Kidney glomerular epithelial cell (primary cell): ENCODE data around the gene GGTA1.
"Not testable (repeated sequence)": the region's sequence is repeated elsewhere in the genome, so short reads cannot be mapped to it uniquely, and the experiment has no call there.

Source experiments
- DNase-seq: peaks from one replicate; lab custom pipeline; 2025; lab: John Stamatoyannopoulos, UW

GGTA1 gene

DNA sequence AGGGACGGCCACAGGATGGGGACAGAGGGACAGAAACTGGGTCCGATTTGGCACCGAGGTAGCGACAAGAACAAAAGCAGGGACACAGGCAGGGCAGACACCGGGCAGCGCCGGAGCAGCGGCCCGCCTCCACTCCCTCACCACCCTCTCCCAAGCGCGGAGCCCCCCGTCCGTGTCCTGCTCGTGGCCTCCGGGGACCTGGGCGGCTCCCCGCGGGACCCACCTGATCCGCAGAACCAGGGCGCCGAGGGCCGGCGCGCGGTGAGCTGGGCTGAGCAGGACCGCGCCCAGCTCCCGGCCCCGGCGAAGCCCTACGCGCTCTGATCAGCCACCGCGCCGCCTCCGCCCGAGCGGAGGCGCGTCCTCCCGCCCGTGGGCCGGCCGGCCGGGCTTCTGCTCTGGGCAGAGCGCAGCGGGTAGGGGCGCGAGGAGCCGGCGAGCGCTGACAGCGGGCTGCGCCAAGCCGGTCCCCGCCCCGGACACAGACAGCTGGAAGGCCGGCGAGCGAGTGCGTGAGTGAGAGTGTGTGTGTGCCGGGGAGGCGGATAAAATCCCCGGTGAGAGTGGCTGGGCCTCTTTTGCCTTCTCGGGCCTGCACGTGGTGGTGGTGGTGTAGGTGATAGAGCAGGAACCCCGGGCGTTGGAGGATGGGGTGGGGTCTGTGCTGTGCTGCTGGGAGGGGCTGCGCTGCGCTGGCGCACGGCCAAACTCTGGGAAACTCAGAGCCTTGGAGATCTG, at the start of gene GGTA1:
TSS of gene GGTA1 (minus strand) at position 418 of the 738 bp plus-strand sequence. CDS start 31,922 bp downstream, outside the sequence.
- peak; percentile 21 for DNase-seq

DNA sequence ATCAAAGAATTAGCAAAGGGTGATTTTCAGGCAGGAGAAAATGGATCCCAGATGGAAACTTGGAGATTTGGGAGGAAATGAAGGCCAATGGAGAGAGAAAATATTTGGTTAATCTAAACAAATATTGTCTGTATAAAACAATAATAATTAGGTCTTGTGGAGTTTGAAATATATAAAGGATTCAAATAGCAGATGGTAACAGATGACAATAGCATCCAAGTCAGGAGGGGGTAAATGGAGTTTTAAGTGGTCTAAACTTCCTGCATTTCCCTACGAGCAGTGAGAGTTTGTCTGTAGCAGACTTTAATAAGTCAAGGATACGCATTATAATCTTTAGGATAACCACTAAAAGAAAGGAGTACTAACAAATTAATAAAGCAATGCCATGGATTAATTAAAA, 49.0 kb upstream of the GGTA1 start:
- DNase-seq, result no peak

DNA sequence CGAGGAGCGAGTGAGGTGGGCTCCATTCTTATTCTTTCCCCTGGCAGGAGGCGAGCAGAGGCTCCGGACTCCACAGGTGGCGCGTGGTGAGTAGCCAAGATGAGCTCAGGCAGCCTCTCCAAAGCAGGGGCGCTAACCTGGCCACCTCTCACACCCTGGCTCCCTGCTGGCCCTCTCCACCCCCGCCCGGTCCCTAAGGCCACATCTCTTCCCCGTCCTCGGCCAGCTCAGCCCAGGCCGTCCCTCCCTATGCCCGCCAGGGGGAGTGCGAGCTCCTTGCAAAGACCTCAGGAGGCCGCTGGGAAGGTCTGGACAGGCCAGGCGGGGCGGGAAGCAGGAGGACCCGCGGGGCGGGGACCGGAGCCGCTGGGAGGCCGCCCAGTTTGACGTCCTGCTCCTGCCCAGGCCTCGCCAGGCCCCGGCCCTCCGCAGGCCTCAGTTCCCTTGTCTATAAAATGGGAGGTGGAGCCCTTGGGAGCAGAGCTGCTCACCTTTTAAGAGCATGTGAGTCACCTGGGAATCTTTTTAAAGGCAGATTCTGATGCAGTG, 46.3 kb upstream of the GGTA1 start:
- DNase-seq, result peak; percentile 84

DNA sequence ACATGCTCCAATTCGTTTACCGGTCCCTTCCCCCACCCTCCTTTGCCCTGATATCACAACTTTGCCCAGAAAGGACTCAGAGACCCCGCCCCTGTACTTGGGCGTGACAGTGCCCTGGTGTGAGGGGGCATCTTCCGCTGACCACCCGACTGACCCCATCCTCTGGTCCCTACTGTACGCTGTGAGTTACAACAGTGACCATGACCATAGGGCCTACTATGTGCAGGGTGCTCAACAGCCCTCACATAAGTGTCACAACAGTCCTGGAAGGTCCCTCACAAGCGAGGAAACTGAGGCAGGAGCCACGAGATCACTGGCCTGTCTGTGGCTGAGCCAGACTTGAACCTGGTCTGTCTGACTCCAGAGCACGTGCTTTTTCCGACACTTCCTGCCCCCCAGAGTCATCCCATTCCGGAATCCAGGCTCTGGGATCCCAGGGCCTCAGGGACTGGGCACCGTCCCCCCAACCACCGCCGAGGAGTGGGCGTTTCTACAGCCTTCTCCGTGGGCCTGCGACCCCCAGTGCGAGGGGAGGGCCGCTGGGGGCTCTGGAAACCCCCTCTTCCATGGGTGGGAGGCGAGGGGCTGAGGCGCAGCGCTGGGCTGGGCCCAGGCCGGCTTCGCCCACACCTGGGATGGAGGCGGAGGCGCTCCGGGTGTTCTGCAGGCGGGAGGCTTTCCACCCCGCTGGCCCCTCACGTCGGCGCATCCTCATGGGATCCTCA, 45.7 kb upstream of the GGTA1 start:
- no peak for DNase-seq

DNA sequence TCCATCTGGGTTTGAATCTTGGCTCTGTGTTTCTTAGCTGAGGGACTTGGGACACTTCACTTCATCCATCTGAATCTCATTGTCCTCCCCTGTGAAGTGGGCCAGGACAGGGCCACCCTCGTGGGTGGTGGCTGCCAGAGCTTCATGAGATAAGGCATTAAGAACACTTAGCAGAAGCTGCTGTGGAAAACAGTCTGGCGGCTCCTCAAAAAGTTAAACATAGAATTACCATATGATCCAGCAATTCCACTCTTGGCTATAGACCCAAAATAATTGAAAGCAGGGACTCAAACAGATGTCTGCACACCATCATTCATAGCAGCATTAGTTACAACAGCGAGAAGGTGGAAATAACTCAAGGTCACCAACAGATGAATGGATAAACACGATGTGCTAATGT, 42.4 kb upstream of the GGTA1 start:
- no peak for DNase-seq

DNA sequence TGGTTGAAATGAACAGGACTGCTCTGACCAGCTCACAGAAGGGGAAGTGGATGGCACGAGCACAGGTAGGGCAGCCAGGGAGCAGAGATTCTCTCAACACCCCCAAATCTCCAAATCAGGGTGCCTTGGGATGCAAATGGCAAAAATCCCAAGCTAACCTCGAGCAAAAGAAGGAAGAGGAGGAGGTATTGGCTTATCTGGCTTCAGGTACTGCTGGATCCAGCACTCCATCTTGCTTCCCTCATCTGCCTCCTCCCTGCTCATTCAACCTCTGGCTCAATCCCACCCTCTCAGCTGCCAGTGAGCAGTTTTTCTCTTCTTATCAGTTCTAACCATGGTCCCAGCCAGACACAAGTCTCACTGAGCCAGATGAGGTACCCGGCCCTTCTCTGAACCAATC, 41.6 kb upstream of the GGTA1 start:
- no peak for DNase-seq

DNA sequence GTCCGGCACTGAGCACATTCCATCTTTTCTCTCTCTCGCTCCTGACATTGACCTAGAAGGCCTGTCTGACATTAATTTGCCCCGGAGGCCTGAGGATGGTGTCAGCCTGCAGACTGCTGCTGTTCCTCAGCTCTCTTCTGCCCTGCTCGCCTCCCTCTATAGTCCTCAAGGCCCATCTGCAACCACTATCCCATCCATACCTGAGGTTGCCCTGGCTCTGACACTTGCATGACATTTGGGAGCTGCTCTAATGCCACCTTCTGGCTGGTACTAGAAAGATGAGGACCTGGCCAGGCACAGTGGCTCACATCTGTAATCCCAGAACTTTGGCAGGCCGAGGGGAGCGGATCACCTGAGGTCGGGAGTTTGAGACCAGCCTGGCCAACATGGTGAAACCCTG, 38.6 kb upstream of the GGTA1 start:
- no peak for DNase-seq

DNA sequence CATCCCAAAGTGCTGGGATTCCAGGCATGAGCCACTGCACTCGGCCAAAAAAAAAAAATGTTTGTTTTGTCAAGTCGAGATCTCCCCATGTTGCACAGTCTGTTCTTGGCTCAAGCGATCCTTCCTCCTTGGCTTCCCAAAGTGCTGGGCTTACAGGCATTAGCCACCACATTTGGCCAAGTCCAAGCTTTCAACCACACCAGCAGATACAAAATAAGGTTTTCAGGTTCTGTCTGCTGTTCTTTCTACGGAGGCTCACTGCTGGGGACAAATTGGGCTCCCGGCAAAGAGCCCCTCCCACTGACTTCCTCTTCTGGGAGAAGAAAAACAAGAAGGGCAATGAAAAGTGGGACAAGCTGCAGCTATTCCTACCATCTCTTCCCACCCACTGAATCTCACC, 37.6 kb upstream of the GGTA1 start:
- no peak for DNase-seq

DNA sequence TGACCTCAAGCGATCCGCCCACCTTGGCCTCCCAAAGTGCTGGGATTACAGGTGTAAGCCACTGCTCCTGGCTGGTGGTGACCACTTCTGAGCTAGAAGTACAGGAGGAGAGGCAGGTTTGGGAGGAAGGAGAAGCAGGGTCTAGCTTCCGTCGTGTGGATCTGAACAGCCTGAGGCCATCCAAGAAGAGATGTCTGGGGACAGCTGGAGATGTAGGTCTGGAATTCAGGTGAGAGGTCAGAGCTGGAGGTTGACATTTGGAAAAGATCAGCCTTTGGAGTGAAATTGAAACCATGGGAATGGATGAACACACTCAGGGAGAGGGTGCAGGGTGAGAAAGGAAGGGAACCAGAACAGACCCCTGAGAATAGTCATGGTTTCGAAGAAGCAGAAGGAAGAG, 33.2 kb upstream of the GGTA1 start:
- DNase-seq, result no peak

DNA sequence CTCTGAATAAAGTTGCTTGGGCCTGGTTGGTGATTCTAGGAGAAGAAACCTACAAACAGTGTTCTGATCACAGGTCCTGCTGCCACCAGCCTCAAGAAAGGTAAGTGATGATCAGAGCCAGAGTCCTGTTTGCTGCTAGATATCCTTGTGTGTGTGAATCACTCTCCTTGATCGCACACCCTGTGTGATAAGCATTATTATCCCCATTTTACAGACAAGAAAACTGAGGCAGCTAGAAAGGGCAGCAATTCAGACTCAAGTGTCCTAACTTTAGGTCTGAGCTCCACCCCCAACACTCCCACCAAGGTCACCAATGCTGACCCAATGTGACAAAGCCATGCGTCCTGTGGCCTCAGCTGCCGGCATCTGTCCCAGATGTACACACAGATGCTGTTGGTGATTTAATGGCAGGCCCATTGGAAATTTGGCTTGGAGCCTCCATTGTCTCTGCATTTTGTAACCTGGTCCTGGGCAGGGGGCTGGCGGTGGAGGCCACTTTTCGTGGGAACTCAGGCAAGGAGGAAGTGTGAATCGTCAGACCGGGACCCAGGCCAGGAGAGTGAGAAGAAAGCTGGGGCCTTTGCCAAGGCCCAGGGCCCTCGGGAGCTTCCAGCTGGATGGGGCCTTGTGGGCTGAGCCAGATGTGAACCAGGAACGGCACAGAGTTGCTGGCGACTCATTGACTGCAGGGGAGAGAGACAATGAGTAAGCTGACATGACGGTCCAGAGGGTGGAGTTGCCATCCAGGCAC, 29.8 kb upstream of the GGTA1 start:
- peak; percentile 55 for DNase-seq

DNA sequence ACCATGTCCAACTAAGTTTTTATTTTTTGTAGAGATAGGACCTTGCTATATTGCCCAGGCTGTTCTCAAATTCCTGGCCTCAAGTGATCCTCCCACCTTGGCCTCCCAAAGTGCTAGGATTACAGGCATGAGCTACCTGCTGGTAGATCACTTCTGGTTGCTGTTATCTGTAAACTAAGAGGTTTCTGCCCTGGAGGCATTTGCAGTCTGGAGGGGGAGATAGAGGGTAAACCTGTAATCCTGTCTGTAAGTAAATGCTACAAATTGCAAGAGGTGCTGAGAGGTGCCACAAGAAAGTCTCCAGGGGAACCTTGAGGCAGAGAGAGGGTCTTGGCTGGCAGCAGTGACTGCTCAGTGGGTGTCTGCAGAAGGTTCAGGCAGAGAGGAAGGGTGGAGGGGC, 29.0 kb upstream of the GGTA1 start:
- no peak for DNase-seq

DNA sequence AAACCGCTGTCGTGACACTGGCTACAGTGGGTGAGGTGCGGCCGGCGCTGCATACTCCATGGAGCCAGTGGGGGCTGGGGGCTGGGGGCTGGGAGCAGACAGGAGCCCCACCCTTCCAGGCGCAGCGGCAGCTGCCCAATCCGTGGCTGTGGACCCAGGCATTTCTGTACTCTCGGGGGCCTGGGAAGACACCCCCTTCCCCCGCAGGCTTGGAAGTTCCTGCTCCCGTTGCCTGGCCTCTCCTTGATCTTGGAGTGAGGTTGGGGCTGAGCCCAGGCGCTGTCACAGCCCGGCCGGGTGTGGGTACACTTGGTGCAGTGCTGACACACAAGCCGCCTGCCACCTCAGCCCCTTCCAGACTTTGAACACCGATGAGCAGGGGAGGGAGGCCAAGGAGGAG, 27.7 kb upstream of the GGTA1 start:
- no peak for DNase-seq

DNA sequence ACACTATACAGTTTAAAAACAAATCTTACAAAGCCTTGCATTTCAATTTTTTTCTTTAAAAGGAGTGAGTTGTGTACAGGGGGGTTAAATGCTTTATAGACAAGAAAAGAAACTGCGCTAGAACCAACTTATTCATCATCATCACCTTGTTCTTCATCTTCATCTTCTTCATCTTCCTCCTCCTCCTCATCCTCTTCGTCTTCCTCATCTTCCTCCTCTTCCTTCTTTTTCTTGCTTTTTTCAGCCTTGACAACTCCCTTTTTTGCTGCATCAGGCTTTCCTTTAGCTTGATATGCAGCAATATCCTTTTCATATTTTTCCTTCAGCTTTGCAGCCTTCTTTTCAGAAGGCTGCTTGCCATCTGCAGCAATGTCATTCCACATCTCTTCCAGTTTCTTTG, 20.0 kb upstream of the GGTA1 start:
- not testable (repeated sequence) for DNase-seq

DNA sequence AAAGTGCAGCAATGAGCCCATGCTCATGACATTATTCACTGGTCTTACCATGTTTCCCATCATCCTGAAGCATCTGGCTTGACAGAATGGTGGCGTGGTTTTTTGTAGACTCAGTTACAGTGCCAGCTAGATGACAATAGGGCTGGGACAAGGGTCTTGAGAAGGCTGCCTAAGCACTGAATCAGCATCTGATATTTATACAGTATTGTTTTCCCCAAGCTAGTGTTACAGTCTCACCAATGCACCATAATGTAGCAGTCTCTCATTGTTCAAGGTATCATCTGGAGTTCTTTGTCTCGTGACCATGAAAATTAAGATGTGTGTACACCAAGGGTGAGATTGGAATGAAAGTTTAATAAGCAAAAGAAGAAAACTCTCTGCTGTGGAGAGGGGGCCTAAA, 19.0 kb upstream of the GGTA1 start:
- no peak for DNase-seq

DNA sequence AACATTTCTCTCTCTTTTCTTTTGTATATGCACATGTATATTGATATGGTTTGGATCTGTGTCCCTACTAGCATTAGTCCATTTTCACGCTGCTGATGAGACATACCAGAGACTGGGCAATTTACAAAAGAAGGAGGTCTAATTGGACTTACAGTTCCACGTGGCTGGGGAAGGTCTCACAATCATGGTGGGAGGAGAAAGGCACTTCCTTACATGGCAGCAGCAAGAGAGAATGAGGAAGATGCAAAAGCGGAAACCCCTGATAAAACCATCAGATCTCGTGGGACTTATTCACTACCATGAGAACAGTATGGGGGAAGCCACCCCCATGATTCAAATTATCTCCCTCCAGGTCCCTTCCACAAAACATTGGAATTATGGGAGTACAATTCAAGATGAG, 13.5 kb upstream of the GGTA1 start:
- DNase-seq, result not testable (repeated sequence)

DNA sequence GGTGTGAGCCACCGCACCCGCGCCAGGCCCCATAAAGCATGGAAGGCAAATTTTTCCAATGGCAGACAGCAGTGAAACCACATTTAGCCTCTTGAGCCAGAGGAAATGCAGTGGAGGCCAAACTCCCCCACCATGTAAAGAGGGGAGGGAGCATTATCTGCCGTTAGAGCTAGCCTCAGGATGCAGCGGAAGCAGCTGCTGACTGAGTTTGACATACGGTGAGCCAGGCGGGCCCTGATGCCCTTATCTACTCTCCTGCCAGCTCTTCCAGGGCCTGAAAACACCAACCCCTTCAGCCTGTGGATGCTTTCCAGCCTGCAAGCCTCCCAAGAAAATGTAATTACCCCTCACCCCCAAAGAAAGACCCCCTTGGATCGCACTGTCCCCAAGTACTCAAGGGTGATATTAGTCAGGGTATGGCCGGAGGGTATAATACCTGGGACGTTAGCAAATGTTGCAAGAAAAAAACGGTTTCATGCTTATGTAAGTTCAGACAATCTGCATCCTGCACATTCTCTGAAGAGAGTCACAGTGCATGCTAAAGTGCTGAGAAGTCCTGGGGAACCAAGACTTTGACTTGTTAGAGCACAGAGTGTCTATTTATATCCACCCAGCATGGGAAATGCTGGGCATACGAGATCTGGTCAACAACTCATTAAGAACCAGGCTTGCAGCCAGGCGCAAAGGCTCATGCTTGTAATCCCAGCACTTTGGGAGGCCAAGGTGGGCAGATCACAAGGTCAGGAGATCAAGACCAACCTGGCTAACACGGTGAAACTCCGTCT, 11.3 kb upstream of the GGTA1 start:
- no peak for DNase-seq

DNA sequence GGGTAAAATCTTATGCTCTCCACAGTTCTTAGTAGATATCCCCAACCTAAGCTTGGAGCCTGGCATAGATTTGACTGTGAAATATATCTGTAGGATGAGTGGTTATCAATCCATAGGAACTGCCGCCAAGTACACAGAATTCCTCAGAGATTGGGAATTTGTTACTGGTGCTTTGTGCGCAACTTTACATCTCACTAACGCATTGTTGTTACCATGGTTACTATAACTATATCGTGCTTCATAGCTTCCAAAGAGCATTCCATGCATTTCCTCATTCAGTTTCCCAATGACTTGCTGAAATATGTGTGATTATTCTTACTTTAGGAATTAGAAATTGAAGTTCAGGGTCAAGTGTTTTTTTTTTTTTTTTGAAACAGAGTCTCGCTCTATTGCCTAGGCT, 9.5 kb upstream of the GGTA1 start:
- no peak for DNase-seq

DNA sequence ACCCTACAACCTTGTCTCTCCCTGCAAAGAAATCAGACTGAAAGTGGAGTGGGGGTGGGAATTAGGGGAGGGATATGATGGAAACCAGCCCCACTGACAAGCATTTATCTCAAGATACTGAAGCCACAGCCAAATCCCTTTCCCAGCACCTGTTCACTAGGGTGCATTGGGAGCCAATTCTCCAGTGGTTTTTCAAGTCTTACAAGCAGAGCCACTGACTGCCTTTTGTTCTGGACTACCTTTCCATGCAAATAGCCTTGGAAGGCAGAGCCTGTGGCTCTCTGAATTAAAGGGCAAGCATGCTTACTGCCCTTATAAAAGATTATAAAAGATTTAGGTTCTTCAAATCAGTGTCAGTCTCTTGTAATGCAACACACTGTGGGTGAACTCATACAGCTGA, 8.8 kb upstream of the GGTA1 start:
- no peak for DNase-seq

DNA sequence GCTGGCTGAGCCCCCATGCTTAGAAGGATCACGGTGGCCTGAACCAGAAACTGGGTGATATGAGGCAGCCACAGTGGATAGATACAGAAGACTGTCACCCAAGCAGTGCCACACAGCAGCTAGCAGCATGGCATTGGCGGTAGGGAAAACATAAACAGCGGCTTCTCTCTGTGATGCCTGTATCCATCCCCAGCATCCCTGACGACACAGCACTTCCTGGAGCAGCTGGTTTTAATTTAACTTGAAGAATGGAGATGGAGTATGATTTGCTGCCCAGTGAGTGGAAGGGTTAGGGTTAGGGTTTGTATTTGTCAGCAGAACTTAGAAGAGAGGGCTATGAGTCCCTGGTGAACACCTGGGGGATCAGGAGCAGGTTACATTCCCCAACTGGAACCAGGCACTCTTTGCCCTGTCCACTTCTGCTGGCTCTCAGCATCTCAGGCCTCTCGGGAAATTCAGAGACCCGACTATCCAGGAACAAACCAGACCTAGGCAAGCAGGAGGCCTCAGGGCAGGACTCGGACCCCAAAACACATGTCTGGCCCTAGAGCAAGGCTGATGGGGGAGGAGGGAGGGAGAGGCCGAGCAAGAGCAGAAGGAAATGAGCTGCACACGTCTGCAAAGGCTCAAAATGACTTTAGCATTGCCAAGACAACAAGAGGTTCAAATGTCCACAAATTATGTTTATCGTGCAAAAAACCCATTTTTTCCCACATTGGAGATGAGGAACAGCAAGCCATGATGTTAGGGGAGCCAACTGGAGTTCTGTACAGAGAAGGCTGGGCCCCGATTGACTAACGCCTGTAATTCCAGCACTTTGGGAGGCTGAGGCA, 6.5 kb upstream of the GGTA1 start:
- DNase-seq, result no peak

DNA sequence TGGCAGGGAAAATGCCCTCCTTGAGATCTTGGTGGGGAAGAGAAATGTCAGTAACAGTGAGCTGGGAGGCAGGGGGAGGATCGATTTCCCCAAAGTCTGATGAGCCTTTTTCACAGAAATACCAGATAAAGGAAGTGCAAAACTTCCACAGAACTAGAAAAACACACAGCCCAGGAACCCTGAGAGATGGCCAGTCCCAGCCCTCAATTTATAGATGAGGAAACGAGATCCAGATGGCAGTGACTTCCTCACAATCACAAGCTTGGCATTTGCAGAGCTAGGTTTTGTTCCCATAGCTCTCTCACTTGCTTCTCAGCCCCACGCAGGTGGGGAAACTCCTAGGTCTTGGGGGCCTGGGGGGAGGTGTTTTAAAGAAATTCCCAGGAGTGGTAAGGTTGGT, 3.8 kb upstream of the GGTA1 start:
- DNase-seq, result no peak

DNA sequence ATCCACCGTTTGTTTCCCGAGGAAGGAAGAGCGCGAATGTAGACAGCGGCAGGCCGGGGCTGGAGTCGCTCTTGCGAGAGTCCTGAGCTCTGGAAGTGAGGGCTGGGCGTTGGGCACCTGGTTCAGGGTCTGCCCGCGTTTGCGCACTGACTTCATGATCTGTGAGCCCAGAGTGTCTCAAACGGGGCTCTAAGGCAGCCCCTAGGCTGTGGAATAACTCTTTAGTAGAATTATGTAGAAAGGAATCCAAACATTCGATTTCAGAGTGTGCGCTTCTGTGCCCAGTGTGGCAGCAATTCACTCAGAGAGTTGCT, 478 bp upstream of the GGTA1 start:
- no peak for DNase-seq

DNA sequence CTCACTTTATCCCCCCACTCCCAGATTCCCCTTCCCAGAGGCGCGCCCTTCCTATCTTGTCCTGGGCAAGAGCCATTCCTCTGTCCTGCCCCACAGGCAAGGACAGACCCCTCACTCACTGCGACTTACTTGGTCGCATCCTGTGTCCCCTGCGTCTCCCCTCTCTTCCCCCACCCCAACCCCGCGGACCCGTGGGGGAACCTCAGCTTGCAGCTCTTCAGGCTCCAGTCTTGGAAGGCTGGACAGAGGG, 542 bp downstream of the GGTA1 start:
- DNase-seq, result no peak
